ENCODE results near the gene VWA5B2.

DNA sequence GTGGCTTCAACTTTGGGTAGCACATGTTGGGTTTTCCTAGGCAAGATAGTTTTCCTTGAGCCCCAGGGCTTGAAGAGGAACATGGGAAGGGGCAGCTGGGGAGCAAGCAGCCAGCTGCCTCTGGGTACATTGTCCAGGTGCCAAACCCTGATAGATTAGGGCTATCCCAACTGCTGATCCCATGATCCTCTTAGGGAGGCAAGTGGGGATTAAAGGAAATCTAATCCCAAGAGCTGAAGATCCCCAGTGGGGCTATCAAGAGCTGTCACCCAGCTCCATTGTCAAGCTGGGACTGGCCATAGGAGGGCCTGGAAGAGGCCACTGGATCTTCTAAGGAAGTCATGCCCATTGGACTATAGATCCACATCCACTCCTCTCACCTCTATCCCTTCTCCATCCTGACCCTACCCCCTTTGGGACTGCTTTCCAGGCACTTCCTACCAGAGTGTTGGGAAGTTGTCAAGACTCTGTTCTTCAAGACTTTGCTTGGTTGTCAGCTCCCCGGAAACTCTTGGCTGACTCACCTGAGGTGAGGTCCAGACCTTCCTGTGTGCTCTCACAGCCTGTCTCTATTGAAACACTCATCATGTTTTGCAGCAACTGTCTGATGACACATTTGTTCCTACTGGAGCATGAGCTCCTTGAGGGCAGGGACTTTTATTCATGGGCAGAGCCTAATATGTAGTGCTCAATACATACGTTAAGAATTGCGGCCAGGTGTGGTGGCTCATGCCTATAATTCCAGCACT is 26.1 kb downstream of the VWA5B2 start:
- TF ChIP-seq, protein P1, sequence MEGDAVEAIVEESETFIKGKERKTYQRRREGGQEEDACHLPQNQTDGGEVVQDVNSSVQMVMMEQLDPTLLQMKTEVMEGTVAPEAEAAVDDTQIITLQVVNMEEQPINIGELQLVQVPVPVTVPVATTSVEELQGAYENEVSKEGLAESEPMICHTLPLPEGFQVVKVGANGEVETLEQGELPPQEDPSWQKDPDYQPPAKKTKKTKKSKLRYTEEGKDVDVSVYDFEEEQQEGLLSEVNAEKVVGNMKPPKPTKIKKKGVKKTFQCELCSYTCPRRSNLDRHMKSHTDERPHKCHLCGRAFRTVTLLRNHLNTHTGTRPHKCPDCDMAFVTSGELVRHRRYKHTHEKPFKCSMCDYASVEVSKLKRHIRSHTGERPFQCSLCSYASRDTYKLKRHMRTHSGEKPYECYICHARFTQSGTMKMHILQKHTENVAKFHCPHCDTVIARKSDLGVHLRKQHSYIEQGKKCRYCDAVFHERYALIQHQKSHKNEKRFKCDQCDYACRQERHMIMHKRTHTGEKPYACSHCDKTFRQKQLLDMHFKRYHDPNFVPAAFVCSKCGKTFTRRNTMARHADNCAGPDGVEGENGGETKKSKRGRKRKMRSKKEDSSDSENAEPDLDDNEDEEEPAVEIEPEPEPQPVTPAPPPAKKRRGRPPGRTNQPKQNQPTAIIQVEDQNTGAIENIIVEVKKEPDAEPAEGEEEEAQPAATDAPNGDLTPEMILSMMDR (IDR thresholded peaks at IDR 0.05): no peak
- TF ChIP-seq MAX (CRISPR knock-in tag; IDR thresholded peaks at IDR 0.05) (no peak), NR3C1 (CRISPR knock-in tag; conservative IDR thresholded peaks at IDR 0.05; ENCODE audit: low read depth) (no peak), NFYB (CRISPR knock-in tag; conservative IDR thresholded peaks at IDR 0.05; ENCODE audit: low read depth) (no peak), IRF2 (CRISPR knock-in tag; IDR thresholded peaks at IDR 0.05; ENCODE audit: borderline replicate concordance, low read depth) (no peak), CBFB (CRISPR knock-in tag; IDR thresholded peaks at IDR 0.05; ENCODE audit: low read depth) (no peak), ATF3 (CRISPR knock-in tag; conservative IDR thresholded peaks at IDR 0.05) (no peak), PRDM15 (CRISPR knock-in tag; IDR thresholded peaks at IDR 0.05) (no peak)
- TF ChIP-seq, protein P2, sequence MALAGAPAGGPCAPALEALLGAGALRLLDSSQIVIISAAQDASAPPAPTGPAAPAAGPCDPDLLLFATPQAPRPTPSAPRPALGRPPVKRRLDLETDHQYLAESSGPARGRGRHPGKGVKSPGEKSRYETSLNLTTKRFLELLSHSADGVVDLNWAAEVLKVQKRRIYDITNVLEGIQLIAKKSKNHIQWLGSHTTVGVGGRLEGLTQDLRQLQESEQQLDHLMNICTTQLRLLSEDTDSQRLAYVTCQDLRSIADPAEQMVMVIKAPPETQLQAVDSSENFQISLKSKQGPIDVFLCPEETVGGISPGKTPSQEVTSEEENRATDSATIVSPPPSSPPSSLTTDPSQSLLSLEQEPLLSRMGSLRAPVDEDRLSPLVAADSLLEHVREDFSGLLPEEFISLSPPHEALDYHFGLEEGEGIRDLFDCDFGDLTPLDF (CRISPR knock-in tag; IDR thresholded peaks at IDR 0.05): no peak
- TF ChIP-seq, protein P3, sequence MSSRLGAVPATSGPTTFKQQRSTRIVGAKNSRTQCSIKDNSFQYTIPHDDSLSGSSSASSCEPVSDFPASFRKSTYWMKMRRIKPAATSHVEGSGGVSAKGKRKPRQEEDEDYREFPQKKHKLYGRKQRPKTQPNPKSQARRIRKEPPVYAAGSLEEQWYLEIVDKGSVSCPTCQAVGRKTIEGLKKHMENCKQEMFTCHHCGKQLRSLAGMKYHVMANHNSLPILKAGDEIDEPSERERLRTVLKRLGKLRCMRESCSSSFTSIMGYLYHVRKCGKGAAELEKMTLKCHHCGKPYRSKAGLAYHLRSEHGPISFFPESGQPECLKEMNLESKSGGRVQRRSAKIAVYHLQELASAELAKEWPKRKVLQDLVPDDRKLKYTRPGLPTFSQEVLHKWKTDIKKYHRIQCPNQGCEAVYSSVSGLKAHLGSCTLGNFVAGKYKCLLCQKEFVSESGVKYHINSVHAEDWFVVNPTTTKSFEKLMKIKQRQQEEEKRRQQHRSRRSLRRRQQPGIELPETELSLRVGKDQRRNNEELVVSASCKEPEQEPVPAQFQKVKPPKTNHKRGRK (CRISPR knock-in tag; IDR thresholded peaks at IDR 0.05; ENCODE audit: borderline replicate concordance): no peak
- TF ChIP-seq, protein P4, sequence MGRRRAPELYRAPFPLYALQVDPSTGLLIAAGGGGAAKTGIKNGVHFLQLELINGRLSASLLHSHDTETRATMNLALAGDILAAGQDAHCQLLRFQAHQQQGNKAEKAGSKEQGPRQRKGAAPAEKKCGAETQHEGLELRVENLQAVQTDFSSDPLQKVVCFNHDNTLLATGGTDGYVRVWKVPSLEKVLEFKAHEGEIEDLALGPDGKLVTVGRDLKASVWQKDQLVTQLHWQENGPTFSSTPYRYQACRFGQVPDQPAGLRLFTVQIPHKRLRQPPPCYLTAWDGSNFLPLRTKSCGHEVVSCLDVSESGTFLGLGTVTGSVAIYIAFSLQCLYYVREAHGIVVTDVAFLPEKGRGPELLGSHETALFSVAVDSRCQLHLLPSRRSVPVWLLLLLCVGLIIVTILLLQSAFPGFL (CRISPR knock-in tag; IDR thresholded peaks at IDR 0.05; ENCODE audit: borderline replicate concordance): no peak

All from WTC11 (cell line).